Lower lobe of right lung (tissue), 2 donors: ENCODE data around the gene GFM1. TPM values are rescaled to one million over a fixed set of nuclear protein-coding genes. Genes with fewer than 3 reads are reported as not detected.
A peak's percentile ranks its signal among the peaks of the same experiment; 100 is the strongest.

Source experiments
- ATAC-seq, 2 donors: fragments of 200-7000 bp; cut with Tn5 transposase; one replicate each; pipeline ENCODE4 v1.9.1; 2020 to 2022; ENCODE audit warnings: mild to moderate bottlenecking in 2 of 2, moderate library complexity in 2 of 2
- DNase-seq: peaks from one replicate; pipeline ENCODE4 v3.0.0-alpha.2; 2020
- H3K27ac ChIP-seq: fragments of 200-600 bp; one replicate; pipeline ENCODE4 v1.8.0; 2022
- H3K27me3 ChIP-seq: fragments of 200-600 bp; one replicate; pipeline ENCODE4 v1.8.0; 2022; ENCODE audit warnings: low read depth
- H3K36me3 ChIP-seq: fragments of 200-600 bp; one replicate; pipeline ENCODE4 v1.8.0; 2022; ENCODE audit warnings: mild to moderate bottlenecking
- H3K4me1 ChIP-seq: fragments of 200-600 bp; one replicate; pipeline ENCODE4 v1.8.0; 2022
- H3K4me3 ChIP-seq: fragments of 200-600 bp; one replicate; pipeline ENCODE4 v1.8.0; 2022; ENCODE audit warnings: mild to moderate bottlenecking
- H3K9me3 ChIP-seq: fragments of 200-600 bp; one replicate; pipeline ENCODE4 v1.8.0; 2022
- intact Hi-C: fragments of 100-400 bp; cut with DNase I; formaldehyde crosslinking; loops from one replicate; pipeline ENCODE4 v1.11.0; 2022
- total RNA-seq: library from RNA; stranded (reverse); fragmentation: NEBNext Ultra II Directional; extraction: Animal tissue kit (Norgen Biotek cat#: 25700); gene quantifications from one replicate; pipeline ENCODE4 v1.2.1, GENCODE V29; 2021
- TF ChIP-seq, protein P1 (sequence below): fragments of 200-600 bp; IDR thresholded peaks from one replicate; pipeline ENCODE4 v1.8.0; 2022; ENCODE audit warnings: antibody characterized with exemption, mild to moderate bottlenecking
- donor health status: DM: no; HTN: yes; CAD: no; lungs with severe emphysema.

Gene GFM1
- total RNA-seq, 1 donor from 2014 or later, result 38.7 TPM

GRCh38 chr3:158703566-158703965 lies 59.2 kb downstream of the GFM1 start:
- intact Hi-C loops, result no loop called here
- TF ChIP-seq, protein P1, sequence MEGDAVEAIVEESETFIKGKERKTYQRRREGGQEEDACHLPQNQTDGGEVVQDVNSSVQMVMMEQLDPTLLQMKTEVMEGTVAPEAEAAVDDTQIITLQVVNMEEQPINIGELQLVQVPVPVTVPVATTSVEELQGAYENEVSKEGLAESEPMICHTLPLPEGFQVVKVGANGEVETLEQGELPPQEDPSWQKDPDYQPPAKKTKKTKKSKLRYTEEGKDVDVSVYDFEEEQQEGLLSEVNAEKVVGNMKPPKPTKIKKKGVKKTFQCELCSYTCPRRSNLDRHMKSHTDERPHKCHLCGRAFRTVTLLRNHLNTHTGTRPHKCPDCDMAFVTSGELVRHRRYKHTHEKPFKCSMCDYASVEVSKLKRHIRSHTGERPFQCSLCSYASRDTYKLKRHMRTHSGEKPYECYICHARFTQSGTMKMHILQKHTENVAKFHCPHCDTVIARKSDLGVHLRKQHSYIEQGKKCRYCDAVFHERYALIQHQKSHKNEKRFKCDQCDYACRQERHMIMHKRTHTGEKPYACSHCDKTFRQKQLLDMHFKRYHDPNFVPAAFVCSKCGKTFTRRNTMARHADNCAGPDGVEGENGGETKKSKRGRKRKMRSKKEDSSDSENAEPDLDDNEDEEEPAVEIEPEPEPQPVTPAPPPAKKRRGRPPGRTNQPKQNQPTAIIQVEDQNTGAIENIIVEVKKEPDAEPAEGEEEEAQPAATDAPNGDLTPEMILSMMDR, result no peak
- DNase-seq (no peak), ATAC-seq (no peak)
- no peak overlapping the region for H3K4me3 ChIP-seq
- no peaks in the 10 kb centered on the region for H3K27me3 ChIP-seq
- no peak overlapping the region for H3K27ac ChIP-seq
- H3K9me3 ChIP-seq, result no peaks in the 10 kb centered on the region
- peaks cover 41% of the 10 kb centered on the region for H3K36me3 ChIP-seq
- peaks cover 13% of the 10 kb centered on the region for H3K4me1 ChIP-seq

DNA sequence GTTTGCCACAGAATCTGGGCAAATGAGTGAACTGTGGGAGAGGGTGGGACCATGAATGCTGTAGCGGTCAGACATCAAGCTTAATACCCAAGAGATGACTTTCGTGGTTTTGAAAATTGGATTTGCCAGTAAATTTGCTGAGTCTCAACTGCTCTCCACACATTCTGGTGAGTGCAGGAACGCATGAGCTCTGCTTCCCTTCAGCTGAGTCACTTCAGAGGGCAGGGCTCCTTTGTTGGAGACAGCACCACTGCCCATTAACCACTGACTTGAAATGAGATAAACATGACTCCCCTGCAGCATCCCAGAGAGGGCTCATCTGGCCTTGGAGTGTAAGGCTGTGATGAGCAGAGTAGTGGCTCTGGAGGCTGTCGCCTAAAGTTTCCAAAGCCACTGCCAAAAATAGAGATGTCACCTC lies 65.3 kb downstream of the GFM1 start:
- TF ChIP-seq, protein P1, result no peak
- intact Hi-C loops, result no loop called here
- H3K4me1 ChIP-seq, result peaks cover 36% of the 10 kb centered on the region
- no peak overlapping the region for H3K4me3 ChIP-seq
- DNase-seq (no peak), ATAC-seq (no peak)
- H3K27ac ChIP-seq, result no peak overlapping the region
- H3K36me3 ChIP-seq, result peaks cover 49% of the 10 kb centered on the region
- H3K27me3 ChIP-seq, result no peaks in the 10 kb centered on the region
- no peaks in the 10 kb centered on the region for H3K9me3 ChIP-seq

- Histone ChIP-seq H3K9me3 (no peaks in the 10 kb centered on the region), H3K36me3 (peaks cover 46% of the 10 kb centered on the region), H3K27me3 (no peaks in the 10 kb centered on the region), H3K27ac (no peak overlapping the region), H3K4me3 (no peak overlapping the region), H3K4me1 (peaks cover 36% of the 10 kb centered on the region)
- TF ChIP-seq, protein P1, result no peak
- ATAC-seq (no peak), DNase-seq (no peak)
- intact Hi-C loops, result no loop called here
These were observed 66.3 kb downstream of the GFM1 start for GRCh38 chr3:158710601-158711000.

- DNase-seq (no peak), ATAC-seq (peak in 1 of 2 donors; percentile 51)
- no peaks in the 10 kb centered on the region for H3K27me3 ChIP-seq
- intact Hi-C loops, result no loop called here
- peak overlapping the region; percentile 37 for H3K27ac ChIP-seq
- TF ChIP-seq, protein P1, result no peak
- H3K4me3 ChIP-seq, result no peak overlapping the region
- H3K36me3 ChIP-seq, result peaks cover 35% of the 10 kb centered on the region
- no peaks in the 10 kb centered on the region for H3K9me3 ChIP-seq
- H3K4me1 ChIP-seq, result peaks cover 36% of the 10 kb centered on the region
These were observed 67.6 kb downstream of the GFM1 start for GRCh38 chr3:158711886-158712285.

DNA sequence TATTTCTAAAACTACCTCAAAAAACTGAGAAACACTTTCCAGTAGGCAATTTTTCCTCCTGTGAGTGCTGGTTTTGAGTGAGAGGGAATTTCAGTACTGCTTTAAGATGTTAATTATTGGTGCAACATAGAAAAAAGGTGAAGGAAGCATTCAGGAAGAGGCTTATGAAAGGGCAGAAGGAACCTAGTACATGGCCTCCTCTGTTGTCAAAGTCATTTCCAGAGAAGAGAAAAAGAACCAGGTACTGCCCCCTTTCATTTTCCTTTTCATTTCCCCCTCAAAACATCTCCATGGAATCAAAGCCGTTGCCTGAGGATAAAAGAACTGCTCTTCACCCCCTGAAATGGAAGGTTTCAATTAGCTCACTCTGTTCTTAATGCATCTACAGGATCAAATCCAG lies 68.1 kb downstream of the GFM1 start:
- Histone ChIP-seq H3K9me3 (no peaks in the 10 kb centered on the region), H3K4me1 (peaks cover 36% of the 10 kb centered on the region), H3K27me3 (no peaks in the 10 kb centered on the region), H3K4me3 (no peak overlapping the region), H3K27ac (peak overlapping the region; percentile 37), H3K36me3 (peaks cover 29% of the 10 kb centered on the region)
- no peak for ATAC-seq
- intact Hi-C loops, result no loop called here
- TF ChIP-seq, protein P1, result no peak
- no peak for DNase-seq

- no peaks in the 10 kb centered on the region for H3K9me3 ChIP-seq
- TF ChIP-seq, protein P1, result no peak
- H3K4me3 ChIP-seq, result no peak overlapping the region
- intact Hi-C loops, result no loop called here
- peaks cover 26% of the 10 kb centered on the region for H3K36me3 ChIP-seq
- ATAC-seq (peak; percentile 69 to 73), DNase-seq (no peak)
- no peaks in the 10 kb centered on the region for H3K27me3 ChIP-seq
- peak overlapping the region; percentile 37 for H3K27ac ChIP-seq
- H3K4me1 ChIP-seq, result peaks cover 36% of the 10 kb centered on the region
These were observed 68.8 kb downstream of the GFM1 start for GRCh38 chr3:158713094-158713499.
